H1 (cell line): ENCODE measurements around the gene LMX1A. TPM values are rescaled to one million over a fixed set of nuclear protein-coding genes. Genes with fewer than 3 reads are reported as not detected.

Experiments used
- CTCF ChIA-PET: fragments of 300-600 bp; sonication (Branson Sonifier 250); formaldehyde crosslinking; loops from one replicate; lab custom pipeline; 2021; ENCODE audit not compliant: partially characterized antibody; lab: Charles Lee
- POLR2A ChIA-PET: fragments of 300-600 bp; sonication (Branson Sonifier 250); formaldehyde crosslinking; loops from one replicate; lab custom pipeline; 2021; ENCODE audit warnings: inconsistent platforms; ENCODE audit not compliant: partially characterized antibody; lab: Charles Lee
- DNase-seq, 2 experiments: peaks; one replicate each; pipeline versions ENCODE4 v3.0.0 to v3.0.0-alpha.2; 2010 to 2022; ENCODE audit warnings: low spot score in 2 of 2, low read depth in 1 of 2, mixed read lengths in 1 of 2
- FAIRE-seq: peaks from 2 replicates; lab custom pipeline; 2011; peaks lifted over from hg19 to GRCh38; lab: Jason Lieb, UNC
- H2AFZ ChIP-seq: 2 replicates; pipeline ENCODE4 v1.8.1; 2012; ENCODE audit warnings: low read length, inconsistent platforms
- H2AK5ac ChIP-seq: 2 replicates; pipeline ENCODE4 v1.6.1; 2013; ENCODE audit warnings: low read depth, low read length
- H2BK120ac ChIP-seq: replicated peaks from 2 replicates; pipeline ENCODE3; 2013; ENCODE audit warnings: low read depth, low read length, inconsistent platforms
- H2BK12ac ChIP-seq: 2 replicates; pipeline ENCODE4 v1.6.1; 2013; ENCODE audit warnings: low read depth, low read length
- H2BK15ac ChIP-seq: 2 replicates; pipeline ENCODE4 v1.6.1; 2013; ENCODE audit warnings: low read length
- H2BK20ac ChIP-seq: 2 replicates; pipeline ENCODE4 v1.6.1; 2013; ENCODE audit warnings: low read length
- H2BK5ac ChIP-seq: 2 replicates; pipeline ENCODE4 v1.6.1; 2013; ENCODE audit warnings: low read depth, low read length
- H3K14ac ChIP-seq: 2 replicates; pipeline ENCODE4 v1.6.1; 2013; ENCODE audit warnings: inconsistent platforms; ENCODE audit not compliant: insufficient read length
- H3K18ac ChIP-seq: 2 replicates; pipeline ENCODE4 v1.6.1; 2013; ENCODE audit warnings: low read length; ENCODE audit errors: extremely low read depth
- H3K23ac ChIP-seq: 2 replicates; pipeline ENCODE4 v1.6.1; 2013; ENCODE audit warnings: inconsistent platforms; ENCODE audit not compliant: insufficient read length
- H3K23me2 ChIP-seq: 2 replicates; pipeline ENCODE4 v1.6.1; 2013; ENCODE audit warnings: low read depth, low read length
- H3K27ac ChIP-seq: 2 replicates; pipeline ENCODE4 v1.6.1; 2011; ENCODE audit warnings: low read depth, low read length, inconsistent platforms
- H3K27me3 ChIP-seq, 4 experiments: replicated peaks in 1 of 4; 1 replicate in 1 of 4; 2 replicates in 3 of 4; pipeline versions ENCODE4 v1.6.1 to v1.8.1; 2011 to 2013; ENCODE audit warnings: low read length in 3 of 4, mild to moderate bottlenecking in 3 of 4, inconsistent platforms in 2 of 4, mixed read lengths in 2 of 4, moderate library complexity in 1 of 4; ENCODE audit not compliant: control insufficient read depth in 3 of 4, insufficient read depth in 3 of 4; ENCODE audit errors: extremely low read depth in 1 of 4
- H3K36me3 ChIP-seq, 4 experiments: 2 replicates each; pipeline versions ENCODE4 v1.6.1 to v1.8.1; 2011 to 2013; ENCODE audit warnings: mild to moderate bottlenecking in 4 of 4, low read length in 3 of 4, moderate library complexity in 2 of 4, control low read depth in 1 of 4, inconsistent platforms in 1 of 4; ENCODE audit not compliant: insufficient read depth in 4 of 4, control insufficient read depth in 2 of 4
- H3K4ac ChIP-seq: replicated peaks from 2 replicates; pipeline ENCODE3; 2013; ENCODE audit warnings: low read length, low read depth, mixed read lengths, inconsistent platforms; ENCODE audit not compliant: insufficient read length
- H3K4me1 ChIP-seq, 4 experiments: replicated peaks in 1 of 4; 1 replicate in 1 of 4; 2 replicates in 3 of 4; pipeline versions ENCODE4 v1.6.1 to v1.8.1; 2011 to 2013; ENCODE audit warnings: low read length in 3 of 4, inconsistent platforms in 2 of 4, mixed read lengths in 1 of 4; ENCODE audit not compliant: insufficient read depth in 4 of 4, control insufficient read depth in 3 of 4
- H3K4me2 ChIP-seq, 2 experiments: 2 replicates each; pipeline versions ENCODE4 v1.6.1 to v1.8.1; 2011 to 2013; ENCODE audit warnings: low read depth in 2 of 2, low read length in 2 of 2, control low read depth in 1 of 2, inconsistent platforms in 1 of 2, mild to moderate bottlenecking in 1 of 2; ENCODE audit not compliant: insufficient read depth in 1 of 2
- H3K4me3 ChIP-seq, 4 experiments: fragments of 200-600, 300-600 bp in 1 of 4; sonication (generic), shearing (Covaris generic), sonication (Bioruptor Twin) in 1 of 4; 2 replicates each; pipeline versions ENCODE4 v1.5.1 to v1.8.1; 2011 to 2016; ENCODE audit warnings: low read length in 4 of 4, low read depth in 3 of 4, control low read depth in 2 of 4, inconsistent platforms in 2 of 4, mild to moderate bottlenecking in 2 of 4, mixed read lengths in 1 of 4, moderate library complexity in 1 of 4; ENCODE audit not compliant: insufficient read depth in 2 of 4; ENCODE audit errors: extremely low read depth in 1 of 4
- H3K56ac ChIP-seq: replicated peaks from 2 replicates; pipeline ENCODE3; 2013; ENCODE audit warnings: low read depth, mild to moderate bottlenecking, mixed read lengths, low read length, inconsistent platforms; ENCODE audit not compliant: insufficient read length
- H3K79me1 ChIP-seq: 2 replicates; pipeline ENCODE4 v1.6.1; 2013; ENCODE audit warnings: low read depth, low read length, control low read depth
- H3K79me2 ChIP-seq, 2 experiments: 2 replicates each; pipeline versions ENCODE4 v1.6.1 to v1.8.1; 2012 to 2013; ENCODE audit warnings: low read length in 2 of 2, mild to moderate bottlenecking in 2 of 2, inconsistent platforms in 1 of 2; ENCODE audit not compliant: insufficient read depth in 2 of 2, control insufficient read depth in 1 of 2
- H3K9ac ChIP-seq, 4 experiments: replicated peaks in 1 of 4; 1 replicate in 1 of 4; 2 replicates in 3 of 4; pipeline versions ENCODE4 v1.6.1 to v1.8.1; 2011 to 2013; ENCODE audit warnings: low read depth in 3 of 4, low read length in 3 of 4, control low read depth in 2 of 4, mild to moderate bottlenecking in 2 of 4, moderate library complexity in 2 of 4, inconsistent platforms in 1 of 4; ENCODE audit errors: extremely low read depth in 1 of 4
- H3K9me3 ChIP-seq, 2 experiments: 2 replicates each; pipeline versions ENCODE4 v1.6.1 to v1.8.1; 2012 to 2013; ENCODE audit warnings: mild to moderate bottlenecking in 2 of 2, moderate library complexity in 2 of 2, control low read depth in 1 of 2, inconsistent platforms in 1 of 2, low read depth in 1 of 2, low read length in 1 of 2, mixed read lengths in 1 of 2; ENCODE audit not compliant: insufficient read depth in 2 of 2
- H4K20me1 ChIP-seq, 2 experiments: replicated peaks in 1 of 2; 2 replicates each; pipeline versions ENCODE3 to v1.8.1; 2011 to 2013; ENCODE audit warnings: inconsistent platforms in 2 of 2, low read length in 2 of 2, mild to moderate bottlenecking in 1 of 2; ENCODE audit not compliant: insufficient read depth in 2 of 2, control insufficient read depth in 1 of 2
- H4K5ac ChIP-seq: 2 replicates; pipeline ENCODE4 v1.6.1; 2013; ENCODE audit warnings: low read length, low read depth, mixed read lengths, inconsistent platforms; ENCODE audit not compliant: insufficient read length
- H4K8ac ChIP-seq: 2 replicates; pipeline ENCODE4 v1.8.0; 2013; ENCODE audit warnings: mild to moderate bottlenecking, moderate library complexity, low read length, inconsistent platforms; ENCODE audit not compliant: insufficient read depth; ENCODE audit errors: extremely low read depth
- H4K91ac ChIP-seq: replicated peaks from 2 replicates; pipeline ENCODE3; 2013; ENCODE audit warnings: low read length, mixed read lengths, inconsistent platforms; ENCODE audit not compliant: insufficient read length
- JUND ChIP-seq: IDR thresholded peaks from 2 replicates; pipeline ENCODE4 v1.6.1; 2011; ENCODE audit warnings: mild to moderate bottlenecking, improper control_type of control experiment, low read length
- YY1 ChIP-seq: IDR thresholded peaks from 2 replicates; pipeline ENCODE4 v1.6.1; 2011; ENCODE audit warnings: low read depth, mild to moderate bottlenecking, low read length
- WGBS, 2 experiments: shearing (Covaris generic) in 1 of 2; methylation state at CpG; one replicate each; pipeline versions ENCODE4 v1.1.6 to v1.1.7; 2013 to 2015; ENCODE audit warnings: low lambda C conversion rate in 2 of 2, mixed read lengths in 2 of 2, inconsistent platforms in 1 of 2, low coverage in 1 of 2, missing lambda C conversion rate in 1 of 2; ENCODE audit not compliant: insufficient replicate concordance in 2 of 2, insufficient coverage in 1 of 2, insufficient read length in 1 of 2; ENCODE audit errors: extremely low coverage in 1 of 2, missing lambda C conversion rate in 1 of 2; 5-methylcytosine and 5-hydroxymethylcytosine counted together
- polyA plus RNA-seq, 7 experiments: library from polyadenylated mRNA; depleted of rRNA in 3 of 7; stranded (reverse) in 5 of 7; unstranded in 2 of 7; fragments of >200 nt in 5 of 7; fragments of 200-250 nt in 2 of 7; gene quantifications; 1 replicate in 5 of 7; 2 replicates in 1 of 7; 4 replicates in 1 of 7; pipeline versions ENCODE4 v1.2.1 to v1.2.3, GENCODE V29; 2011 to 2013; ENCODE audit warnings: missing spikeins in 2 of 7, mixed read lengths in 2 of 7
- total RNA-seq: library from RNA; stranded (reverse); fragmentation: NEBNext Ultra II Directional; extraction: Animal tissue kit (Norgen Biotek cat#: 25700); gene quantifications from 2 replicates; pipeline ENCODE4 v1.2.1, GENCODE V29; 2021

LMX1A gene
- total and polyA plus RNA-seq, 2 of the 8 experiments (the other 6 are each of a cell fraction or from before 2014, with no cell fraction given): not detected

GRCh38 chr1:165324050-165324449 lies 32.5 kb downstream of the LMX1A start:
- H2BK15ac ChIP-seq: no peak overlapping the region
- no peak overlapping the region for H2BK5ac ChIP-seq
- no peaks in the 10 kb centered on the region; a peak in 1 of 7 replicates for H3K27me3 ChIP-seq
- no peak for FAIRE-seq
- no peak overlapping the region for H3K4me2 ChIP-seq
- H4K5ac ChIP-seq: no peak overlapping the region
- no peak overlapping the region for H2BK20ac ChIP-seq
- no peak overlapping the region for H3K27ac ChIP-seq
- H3K23me2 ChIP-seq: no peaks in the 10 kb centered on the region
- ChIA-PET CTCF (interaction anchor here (0.8 to 5.2 kb wide), 7 partner anchors 10 to 66 kb away, joined by 3 to 31 read pairs (median 4); no protein-coding TSS in a partner anchor), POLR2A (no interaction called here)
- no peak overlapping the region for H3K56ac ChIP-seq
- H3K23ac ChIP-seq: no peak overlapping the region
- DNase-seq: no peak
- peaks cover 0 to 3% (median 0%) of the 10 kb centered on the region in 4 experiments; a peak in 1 of 7 replicates for H3K4me1 ChIP-seq
- H3K9me3 ChIP-seq: no peaks in the 10 kb centered on the region
- H4K20me1 ChIP-seq: no peaks in the 10 kb centered on the region
- H3K4me3 ChIP-seq: no peak overlapping the region
- H4K8ac ChIP-seq: no peak overlapping the region
- no peak overlapping the region for H3K4ac ChIP-seq
- no peak overlapping the region for H3K18ac ChIP-seq
- no peak overlapping the region for H2BK12ac ChIP-seq
- H4K91ac ChIP-seq: no peak overlapping the region
- H3K14ac ChIP-seq: no peak overlapping the region
- H3K36me3 ChIP-seq: no peaks in the 10 kb centered on the region
- H3K9ac ChIP-seq: no peak overlapping the region
- no peak overlapping the region for H2AFZ ChIP-seq
- WGBS, 2 experiments: 70% methylated on average over 5 of the region's 5 CpGs; no CpG with 5 or more reads in 1 of the 2 experiments
- H2BK120ac ChIP-seq: no peak overlapping the region
- H3K79me2 ChIP-seq: no peaks in the 10 kb centered on the region
- no peak overlapping the region for H2AK5ac ChIP-seq
- H3K79me1 ChIP-seq: no peaks in the 10 kb centered on the region
- TF ChIP-seq YY1 (no peak), JUND (no peak)
